ENCODE measurements around the gene VPS37C. TPM values are rescaled to one million over a fixed set of nuclear protein-coding genes. Genes with fewer than 3 reads are reported as not detected.
"Not testable (repeated sequence)": the region's sequence is repeated elsewhere in the genome, so short reads cannot be mapped to it uniquely, and the experiment has no call there.

VPS37C gene
- total and polyA plus RNA-seq, 2 experiments from 2014 or later: 13.1 to 13.4 TPM

DNA sequence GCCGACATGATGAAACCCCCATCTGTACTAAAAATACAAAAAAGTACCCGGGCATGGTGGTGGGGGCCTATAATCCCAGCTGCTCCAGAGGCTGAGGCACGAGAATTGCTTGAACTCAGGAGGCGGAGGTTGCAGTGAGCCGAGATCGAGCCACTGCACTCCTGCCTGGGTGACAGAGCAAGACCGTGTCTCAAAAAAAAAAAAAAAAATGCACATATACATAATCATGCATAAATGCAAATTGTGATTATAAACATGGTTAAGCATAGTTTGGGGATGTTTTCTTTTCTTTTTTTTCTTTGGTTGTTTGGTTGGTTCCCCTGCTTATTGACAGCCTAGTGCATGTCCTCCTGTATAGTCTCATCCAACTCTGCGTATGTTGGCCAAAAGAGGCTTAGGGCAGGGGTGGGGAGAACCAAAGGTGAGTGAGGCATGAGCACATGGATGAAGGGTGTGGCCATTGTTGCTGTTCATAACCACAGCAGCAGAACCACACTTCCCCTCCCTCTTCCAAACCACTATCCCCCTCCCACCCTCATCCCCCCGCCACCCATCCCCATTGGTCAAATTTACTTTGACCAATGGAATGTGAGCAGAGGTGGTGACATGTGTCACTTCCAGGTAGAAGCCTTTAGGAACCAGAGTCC, 6.9 kb upstream of the VPS37C start:
- 62 to 63% methylated on average over 9 of the region's 9 CpGs for WGBS, 2 experiments (ENCODE audit: low coverage in 1 of 2, low lambda C conversion rate in 2 of 2, missing lambda C conversion rate in 2 of 2)
- DNase-seq: no peak
- Histone ChIP-seq H3K9ac (no peak overlapping the region), H3K27ac (no peak overlapping the region), H3F3A (ENCODE audit: insufficient read depth) (no peaks in the 10 kb centered on the region), H3K4me3 (no peak overlapping the region), H3K27me3 (replicated peaks; ENCODE audit: insufficient read depth) (peaks cover 6% of the 10 kb centered on the region; the same call in 1 of the 2 replicates), H2AFZ (no peak overlapping the region), H4K20me1 (ENCODE audit: insufficient read depth) (no peaks in the 10 kb centered on the region), H3K9me2 (ENCODE audit: insufficient read depth) (no peaks in the 10 kb centered on the region), H3K9me3 (ENCODE audit: low read depth) (no peaks in the 10 kb centered on the region), H3K36me3 (ENCODE audit: low read depth) (no peaks in the 10 kb centered on the region), H3K79me2 (ENCODE audit: insufficient read depth) (no peaks in the 10 kb centered on the region), H3K4me2 (ENCODE audit: unreplicated experiment) (no peak overlapping the region), H3K4me1 (ENCODE audit: insufficient read depth) (no peaks in the 10 kb centered on the region)
- in situ Hi-C loops (cut with MboI): no loop called here
- TF ChIP-seq EZH2phosphoT487 (IDR thresholded peaks at IDR 0.05; ENCODE audit: insufficient read depth, low read depth): no peak
- no peak for TF ChIP-seq EZH2 (IDR thresholded peaks at IDR 0.05; ENCODE audit: insufficient read depth, poor library complexity, severe bottlenecking)

DNA sequence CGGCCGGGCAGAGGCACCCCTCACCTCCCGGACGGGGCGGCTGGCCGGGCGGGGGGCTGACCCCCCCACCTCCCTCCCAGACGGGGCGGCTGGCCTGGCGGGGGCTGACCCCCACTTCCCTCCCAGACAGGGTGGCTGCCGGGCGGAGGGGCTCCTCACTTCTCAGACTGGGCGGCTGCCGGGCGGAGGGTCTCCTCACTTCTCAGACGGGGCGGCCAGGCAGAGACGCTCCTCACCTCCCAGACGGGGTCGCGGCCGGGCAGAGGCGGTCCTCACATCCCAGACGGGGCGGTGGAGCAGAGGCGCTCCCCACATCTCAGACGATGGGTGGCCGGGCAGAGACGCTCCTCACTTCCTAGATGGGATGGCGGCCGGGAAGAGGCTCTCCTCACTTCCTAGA, 5.1 kb upstream of the VPS37C start:
- H4K20me1 ChIP-seq (ENCODE audit: insufficient read depth); H3K9ac ChIP-seq; H3K4me2 ChIP-seq (ENCODE audit: unreplicated experiment); H3K27me3 ChIP-seq (replicated peaks; ENCODE audit: insufficient read depth); H3K79me2 ChIP-seq (ENCODE audit: insufficient read depth); H3K4me3 ChIP-seq; DNase-seq; H3K36me3 ChIP-seq (ENCODE audit: low read depth); H3K4me1 ChIP-seq (ENCODE audit: insufficient read depth); H2AFZ ChIP-seq; H3F3A ChIP-seq (ENCODE audit: insufficient read depth); H3K9me2 ChIP-seq (ENCODE audit: insufficient read depth); H3K27ac ChIP-seq; H3K9me3 ChIP-seq (ENCODE audit: low read depth); in situ Hi-C loops (cut with MboI): not testable (repeated sequence)
- 89 to 92% methylated on average over 17 to 24 of the region's 31 CpGs for WGBS, 2 experiments (ENCODE audit: low coverage in 1 of 2, low lambda C conversion rate in 2 of 2, missing lambda C conversion rate in 2 of 2)

DNA sequence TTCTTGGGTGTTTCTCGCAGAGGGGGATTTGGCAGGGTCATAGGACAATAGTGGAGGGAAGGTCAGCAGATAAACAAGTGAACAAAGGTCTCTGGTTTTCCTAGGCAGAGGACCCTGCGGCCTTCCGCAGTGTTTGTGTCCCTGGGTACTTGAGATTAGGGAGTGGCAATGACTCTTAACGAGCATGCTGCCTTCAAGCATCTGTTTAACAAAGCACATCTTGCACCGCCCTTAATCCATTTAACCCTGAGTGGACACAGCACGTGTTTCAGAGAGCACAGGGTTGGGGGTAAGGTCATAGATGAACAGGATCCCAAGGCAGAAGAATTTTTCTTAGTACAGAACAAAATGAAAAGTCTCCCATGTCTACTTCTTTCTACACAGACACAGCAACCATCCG, 4.6 kb upstream of the VPS37C start:
- H3K27me3 ChIP-seq (replicated peaks; ENCODE audit: insufficient read depth); H4K20me1 ChIP-seq (ENCODE audit: insufficient read depth); H3K27ac ChIP-seq; H3K36me3 ChIP-seq (ENCODE audit: low read depth); in situ Hi-C loops (cut with MboI); H3F3A ChIP-seq (ENCODE audit: insufficient read depth); H3K9me2 ChIP-seq (ENCODE audit: insufficient read depth); H3K9me3 ChIP-seq (ENCODE audit: low read depth); H3K4me2 ChIP-seq (ENCODE audit: unreplicated experiment); H3K79me2 ChIP-seq (ENCODE audit: insufficient read depth); H3K4me3 ChIP-seq; DNase-seq; H3K9ac ChIP-seq; H3K4me1 ChIP-seq (ENCODE audit: insufficient read depth); H2AFZ ChIP-seq: not testable (repeated sequence)
- WGBS, 2 experiments (ENCODE audit: low coverage in 1 of 2, low lambda C conversion rate in 2 of 2, missing lambda C conversion rate in 2 of 2): 39 to 66% methylated on average over 4 to 5 of the region's 7 CpGs

DNA sequence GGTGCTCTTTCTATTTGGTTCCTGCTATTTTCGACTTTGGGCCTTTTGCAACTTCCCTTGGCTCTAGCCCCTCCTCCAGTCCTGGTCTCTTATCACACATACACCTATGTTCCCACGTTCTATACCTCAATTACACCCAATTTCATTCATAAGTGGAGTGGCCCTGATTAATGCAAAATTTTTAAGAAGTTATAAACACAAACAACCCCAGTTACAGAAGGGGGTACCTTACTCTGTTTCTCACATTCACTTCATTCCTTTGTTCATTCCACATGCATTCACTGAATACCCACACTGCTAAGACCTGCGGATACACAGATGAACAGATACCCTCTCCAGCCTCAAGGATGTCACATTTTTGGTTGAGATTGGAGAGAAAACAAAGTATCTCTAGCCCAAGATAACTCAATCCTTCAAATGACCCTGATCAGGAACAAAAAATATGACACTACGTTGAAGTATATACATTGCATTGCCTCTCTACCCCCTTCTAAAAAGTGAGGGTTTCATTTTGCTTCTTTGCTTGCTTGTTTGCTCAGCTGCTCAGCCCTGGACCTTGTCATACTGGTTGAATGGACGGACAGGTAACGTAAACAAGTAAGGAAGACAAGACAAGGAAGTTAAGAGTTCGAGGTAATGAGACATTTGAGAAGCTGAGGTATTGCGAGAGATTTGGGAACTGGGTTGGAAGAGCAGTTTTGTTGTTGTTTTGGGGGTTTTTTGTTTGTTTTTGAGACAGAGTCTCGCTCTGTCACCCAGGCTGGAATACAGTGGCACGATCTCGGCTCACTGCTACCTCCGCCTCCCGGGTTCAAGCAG, 3.6 kb upstream of the VPS37C start:
- H3K4me1 ChIP-seq (ENCODE audit: insufficient read depth): peaks cover 15% of the 10 kb centered on the region
- H3K27ac ChIP-seq: no peak overlapping the region
- H3K4me2 ChIP-seq (ENCODE audit: unreplicated experiment): no peak overlapping the region
- no peak overlapping the region for H3K4me3 ChIP-seq
- H3K36me3 ChIP-seq (ENCODE audit: low read depth): no peaks in the 10 kb centered on the region
- DNase-seq: no peak
- in situ Hi-C loops (cut with MboI): no loop called here
- no peaks in the 10 kb centered on the region for H3K9me2 ChIP-seq (ENCODE audit: insufficient read depth)
- no peaks in the 10 kb centered on the region for H4K20me1 ChIP-seq (ENCODE audit: insufficient read depth)
- 64 to 68% methylated on average over 13 of the region's 13 CpGs for whole genome bisulfite sequencing, 2 experiments (ENCODE audit: low coverage in 1 of 2, low lambda C conversion rate in 2 of 2, missing lambda C conversion rate in 2 of 2)
- no peak overlapping the region for H2AFZ ChIP-seq
- H3K9me3 ChIP-seq (ENCODE audit: low read depth): no peaks in the 10 kb centered on the region
- no peak overlapping the region for H3K9ac ChIP-seq
- no peaks in the 10 kb centered on the region for H3K27me3 ChIP-seq (replicated peaks; ENCODE audit: insufficient read depth)
- TF ChIP-seq EZH2phosphoT487 (IDR thresholded peaks at IDR 0.05; ENCODE audit: insufficient read depth, low read depth) (no peak), EZH2 (IDR thresholded peaks at IDR 0.05; ENCODE audit: insufficient read depth, poor library complexity, severe bottlenecking) (no peak)
- peaks cover 10% of the 10 kb centered on the region for H3F3A ChIP-seq (ENCODE audit: insufficient read depth)
- no peaks in the 10 kb centered on the region; the same call in 1 of the 2 replicates for H3K79me2 ChIP-seq (ENCODE audit: insufficient read depth)
